A673 (cell line): ENCODE results near the gene CIDEA. TPM values are rescaled to one million over a fixed set of nuclear protein-coding genes. Genes with fewer than 3 reads are reported as not detected.

Experiments
- BruUV-seq: library from RNA; stranded (reverse); fragments of 400-500 nt; replicated peaks from 2 replicates; lab custom pipeline; 2021; lab: Mats Ljungman, UMichigan
- CTCF ChIA-PET: fragments of 300-600 bp; sonication (Branson Sonifier 250); formaldehyde crosslinking; loops from one replicate; lab custom pipeline; 2022; ENCODE audit warnings: antibody characterized with exemption; lab: Charles Lee
- POLR2A ChIA-PET: fragments of 300-600 bp; sonication (Branson Sonifier 250); formaldehyde crosslinking; loops from one replicate; lab custom pipeline; 2022; ENCODE audit warnings: antibody characterized with exemption; ENCODE audit not compliant: low non-redundant PET; lab: Charles Lee
- DNase-seq: peaks from one replicate; pipeline ENCODE4 v3.0.0-alpha.2; 2015; ENCODE audit warnings: low spot score
- H3K27ac ChIP-seq: fragments of 200-600 bp; sonication (generic); 2 replicates; pipeline ENCODE4 v1.5.1; 2016; ENCODE audit warnings: mixed run types, low read depth, mild to moderate bottlenecking, mixed read lengths, antibody characterized with exemption, low read length; ENCODE audit not compliant: poor library complexity, severe bottlenecking
- H3K27me3 ChIP-seq: fragments of 200-600 bp; sonication (generic); replicated peaks from 2 replicates; pipeline ENCODE4 v1.6.1; 2017; ENCODE audit warnings: mixed run types, low read depth, mild to moderate bottlenecking, mixed read lengths, antibody characterized with exemption, low read length; ENCODE audit not compliant: insufficient read depth, poor library complexity
- H3K36me3 ChIP-seq: fragments of 200-600 bp; sonication (generic); 2 replicates; pipeline ENCODE4 v1.6.1; 2016; ENCODE audit warnings: mixed run types, mild to moderate bottlenecking, mixed read lengths, antibody characterized with exemption, low read length; ENCODE audit not compliant: insufficient read depth, poor library complexity, severe bottlenecking
- H3K4me1 ChIP-seq: fragments of 200-600 bp; sonication (generic); 2 replicates; pipeline ENCODE4 v1.6.1; 2017; ENCODE audit warnings: mixed run types, mild to moderate bottlenecking, mixed read lengths, antibody characterized with exemption, low read length; ENCODE audit not compliant: insufficient read depth, poor library complexity, severe bottlenecking
- H3K4me3 ChIP-seq: fragments of 200-600 bp; sonication (generic); 2 replicates; pipeline ENCODE4 v1.5.1; 2016; ENCODE audit warnings: low read depth, mixed run types, mild to moderate bottlenecking, mixed read lengths, low read length; ENCODE audit not compliant: poor library complexity, severe bottlenecking
- H3K9me3 ChIP-seq: fragments of 200-600 bp; sonication (generic); 2 replicates; pipeline ENCODE4 v1.6.1; 2016; ENCODE audit warnings: mixed run types, low read depth, mild to moderate bottlenecking, mixed read lengths, antibody characterized with exemption, low read length; ENCODE audit not compliant: poor library complexity, severe bottlenecking
- CTCF ChIP-seq: fragments of 300-800, 200-600 bp; sonication (generic); conservative IDR thresholded peaks from 2 replicates; pipeline ENCODE4 v1.5.1; 2017; ENCODE audit warnings: low read depth, mild to moderate bottlenecking, antibody characterized with exemption, low read length, moderate library complexity, mixed read lengths
- EZH2 ChIP-seq: fragments of 200-600 bp; sonication (generic); IDR thresholded peaks from 2 replicates; pipeline ENCODE4 v1.6.1; 2017; ENCODE audit warnings: borderline replicate concordance, low read depth, mild to moderate bottlenecking, mixed read lengths, antibody characterized with exemption, low read length; ENCODE audit not compliant: poor library complexity, severe bottlenecking
- intact Hi-C: fragments of 100-400 bp; cut with micrococcal nuclease; formaldehyde crosslinking; loops from one replicate; pipeline ENCODE4 v1.10.0; 2022; ENCODE audit not compliant: unreplicated experiment
- total RNA-seq: library from RNA; stranded (reverse); gene quantifications from 2 replicates; pipeline ENCODE4 v1.2.3, GENCODE V29; 2021

CIDEA gene
- total RNA-seq, 1 experiment from 2014 or later, result not detected

- DNase-seq, result no peak
- TF ChIP-seq EZH2, result no peak
- no peak for TF ChIP-seq CTCF
- Histone ChIP-seq H3K4me1 (peaks cover 10% of the 10 kb centered on the region), H3K36me3 (no peaks in the 10 kb centered on the region), H3K27me3 (no peaks in the 10 kb centered on the region), H3K4me3 (no peak overlapping the region), H3K27ac (no peak overlapping the region), H3K9me3 (no peaks in the 10 kb centered on the region)
- ChIA-PET POLR2A (no interaction called here), CTCF (no interaction called here)
- intact Hi-C loops, result no loop called here
- no TSS peak for BruUV-seq
Observed at GRCh38 chr18:12291690-12292089, 37.5 kb downstream of the CIDEA start.

- BruUV-seq, result no TSS peak
- no peak for DNase-seq
- TF ChIP-seq EZH2 (no peak), CTCF (no peak)
- POLR2A ChIA-PET, result no interaction called here
- Histone ChIP-seq H3K9me3 (no peaks in the 10 kb centered on the region), H3K27me3 (no peaks in the 10 kb centered on the region), H3K36me3 (no peaks in the 10 kb centered on the region), H3K4me1 (peaks cover 4% of the 10 kb centered on the region), H3K27ac (no peak overlapping the region), H3K4me3 (no peak overlapping the region)
- CTCF ChIA-PET, result interaction anchor here (0.8 kb wide), 1 partner anchor 22 kb away, joined by 10 read pairs; no protein-coding TSS in a partner anchor
- intact Hi-C loops, result loop anchor here (2.0 kb wide), 1 partner anchor 19 kb away; no protein-coding TSS in a partner anchor
Observed at GRCh38 chr18:12293831-12294230, 39.7 kb downstream of the CIDEA start.

GRCh38 chr18:12295389-12296086, 41.4 kb downstream of the CIDEA start:
- no TSS peak for BruUV-seq
- TF ChIP-seq EZH2, result no peak
- H3K36me3 ChIP-seq, result no peaks in the 10 kb centered on the region
- H3K27ac ChIP-seq, result no peak overlapping the region
- H3K27me3 ChIP-seq, result no peaks in the 10 kb centered on the region
- ChIA-PET CTCF (no interaction called here), POLR2A (interaction anchor here (0.6 kb wide), 1 partner anchor 10 kb away, joined by 3 read pairs; no protein-coding TSS in a partner anchor)
- no peak overlapping the region for H3K4me3 ChIP-seq
- no peaks in the 10 kb centered on the region for H3K4me1 ChIP-seq
- H3K9me3 ChIP-seq, result no peaks in the 10 kb centered on the region
- DNase-seq, result no peak
- intact Hi-C loops, result loop anchor here (2.0 kb wide), 1 partner anchor 21 kb away; no protein-coding TSS in a partner anchor

- no peaks in the 10 kb centered on the region for H3K27me3 ChIP-seq
- TF ChIP-seq CTCF, result no peak
- TF ChIP-seq EZH2, result no peak
- no peaks in the 10 kb centered on the region for H3K36me3 ChIP-seq
- ChIA-PET POLR2A (no interaction called here), CTCF (no interaction called here)
- intact Hi-C loops, result no loop called here
- no peaks in the 10 kb centered on the region for H3K9me3 ChIP-seq
- no TSS peak for BruUV-seq
- H3K27ac ChIP-seq, result no peak overlapping the region
- no peak overlapping the region for H3K4me3 ChIP-seq
- no peak for DNase-seq
- no peaks in the 10 kb centered on the region for H3K4me1 ChIP-seq
Observed at GRCh38 chr18:12296087-12296403, 41.9 kb downstream of the CIDEA start.
